Measurements from ENCODE around the gene COL4A1.

The COL4A1 gene

GRCh38 chr13:110305001-110305400 is 2.0 kb downstream of the COL4A1 start:
- no peak overlapping the region for H3K4me3 ChIP-seq (ENCODE audit: control insufficient read depth, low read depth, low read length)
- TF ChIP-seq, protein P1, sequence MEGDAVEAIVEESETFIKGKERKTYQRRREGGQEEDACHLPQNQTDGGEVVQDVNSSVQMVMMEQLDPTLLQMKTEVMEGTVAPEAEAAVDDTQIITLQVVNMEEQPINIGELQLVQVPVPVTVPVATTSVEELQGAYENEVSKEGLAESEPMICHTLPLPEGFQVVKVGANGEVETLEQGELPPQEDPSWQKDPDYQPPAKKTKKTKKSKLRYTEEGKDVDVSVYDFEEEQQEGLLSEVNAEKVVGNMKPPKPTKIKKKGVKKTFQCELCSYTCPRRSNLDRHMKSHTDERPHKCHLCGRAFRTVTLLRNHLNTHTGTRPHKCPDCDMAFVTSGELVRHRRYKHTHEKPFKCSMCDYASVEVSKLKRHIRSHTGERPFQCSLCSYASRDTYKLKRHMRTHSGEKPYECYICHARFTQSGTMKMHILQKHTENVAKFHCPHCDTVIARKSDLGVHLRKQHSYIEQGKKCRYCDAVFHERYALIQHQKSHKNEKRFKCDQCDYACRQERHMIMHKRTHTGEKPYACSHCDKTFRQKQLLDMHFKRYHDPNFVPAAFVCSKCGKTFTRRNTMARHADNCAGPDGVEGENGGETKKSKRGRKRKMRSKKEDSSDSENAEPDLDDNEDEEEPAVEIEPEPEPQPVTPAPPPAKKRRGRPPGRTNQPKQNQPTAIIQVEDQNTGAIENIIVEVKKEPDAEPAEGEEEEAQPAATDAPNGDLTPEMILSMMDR (IDR thresholded peaks at IDR 0.05; ENCODE audit: control insufficient read depth, insufficient read depth, low read depth, low read length, missing control alignments) = no peak
- DNase-seq (ENCODE audit: low read depth) = no peak

DNA sequence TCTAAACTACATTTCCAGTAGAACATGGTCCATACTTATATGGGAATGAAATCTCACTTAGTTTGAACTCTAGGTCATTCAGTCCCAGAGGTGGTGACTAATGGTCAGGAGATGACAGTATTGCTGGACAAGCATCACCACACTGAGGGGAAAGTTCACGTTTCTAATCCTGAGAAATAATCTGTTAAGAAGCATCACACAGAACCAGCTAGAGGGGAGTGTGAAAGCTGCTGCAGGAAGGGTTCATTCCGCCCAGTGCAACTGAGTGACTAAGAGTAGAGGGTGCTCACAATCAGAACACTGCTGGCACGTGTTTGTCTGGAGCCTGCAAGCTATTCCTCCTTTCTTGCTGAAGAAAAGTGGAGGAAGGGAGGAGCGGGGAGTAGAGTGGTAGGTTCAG is 2.7 kb downstream of the COL4A1 start:
- DNase-seq (ENCODE audit: low read depth) = no peak

DNA sequence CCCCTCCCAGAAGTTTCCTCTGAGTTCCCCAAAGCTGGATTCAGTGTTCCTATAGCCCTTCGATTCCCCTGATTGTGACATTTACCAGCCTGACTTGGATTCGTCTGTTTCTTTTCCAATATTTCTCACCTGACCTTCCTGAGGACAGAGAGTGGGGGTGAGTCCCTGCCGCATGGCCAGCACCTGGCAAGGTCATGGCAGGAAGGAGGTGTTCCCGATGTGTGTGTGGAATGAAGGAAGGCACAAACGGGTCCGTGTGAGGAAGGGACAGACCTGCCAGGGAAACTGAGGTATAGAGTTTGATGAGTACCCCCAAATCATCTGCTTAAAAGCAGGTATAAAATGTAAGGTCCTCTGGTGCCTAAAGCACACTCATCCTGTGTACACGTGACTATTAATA is 3.3 kb downstream of the COL4A1 start:
- H3K4me3 ChIP-seq (ENCODE audit: control insufficient read depth, low read depth, low read length) = no peak overlapping the region
- no peak for DNase-seq (ENCODE audit: low read depth)
- TF ChIP-seq, protein P1 (IDR thresholded peaks at IDR 0.05; ENCODE audit: control insufficient read depth, insufficient read depth, low read depth, low read length, missing control alignments) = no peak

More for the DNA sequence above, 2.7 kb downstream of the COL4A1 start:
- H3K4me3 ChIP-seq (ENCODE audit: control insufficient read depth, low read depth, low read length) = no peak overlapping the region
- TF ChIP-seq, protein P1 (IDR thresholded peaks at IDR 0.05; ENCODE audit: control insufficient read depth, insufficient read depth, low read depth, low read length, missing control alignments) = no peak

GRCh38 chr13:110302997-110303396 is 4.0 kb downstream of the COL4A1 start:
- TF ChIP-seq, protein P1 (IDR thresholded peaks at IDR 0.05; ENCODE audit: control insufficient read depth, insufficient read depth, low read depth, low read length, missing control alignments) = no peak
- DNase-seq (ENCODE audit: low read depth) = no peak
- no peak overlapping the region for H3K4me3 ChIP-seq (ENCODE audit: control insufficient read depth, low read depth, low read length)

- no peak for DNase-seq (ENCODE audit: low read depth)
- TF ChIP-seq, protein P1 (IDR thresholded peaks at IDR 0.05; ENCODE audit: control insufficient read depth, insufficient read depth, low read depth, low read length, missing control alignments) = no peak
- H3K4me3 ChIP-seq (ENCODE audit: control insufficient read depth, low read depth, low read length) = peak overlapping the region; percentile 11; the same call in 1 of the 2 replicates
Measured at GRCh38 chr13:110301606-110302553, 5.1 kb downstream of the COL4A1 start.

DNA sequence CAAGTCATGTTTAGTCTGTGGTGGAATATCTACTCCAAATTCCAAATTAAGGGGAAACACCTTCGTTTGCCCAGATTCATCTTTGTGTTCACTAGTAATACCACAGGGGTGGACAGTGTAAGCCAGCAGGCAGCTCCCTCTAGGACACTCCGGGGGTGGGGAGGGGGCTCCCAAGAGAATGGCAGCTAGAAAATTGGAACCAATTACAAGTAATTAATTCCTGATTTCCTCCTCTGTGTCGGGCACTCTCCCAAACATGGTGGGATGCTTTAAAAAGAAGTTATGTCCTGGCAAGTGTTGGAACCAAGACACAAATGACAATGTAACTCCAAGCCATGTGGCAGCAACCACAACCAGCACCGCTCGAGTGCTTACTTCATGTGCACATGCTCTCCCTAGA is 5.9 kb downstream of the COL4A1 start:
- TF ChIP-seq, protein P1 (IDR thresholded peaks at IDR 0.05; ENCODE audit: control insufficient read depth, insufficient read depth, low read depth, low read length, missing control alignments) = no peak
- no peak overlapping the region for H3K4me3 ChIP-seq (ENCODE audit: control insufficient read depth, low read depth, low read length)
- DNase-seq (ENCODE audit: low read depth) = no peak

Measured in AG09309 (cell line).